Esophagus muscularis mucosa (tissue), 4 donors: ENCODE results near the gene ATP9A. TPM values are rescaled to one million over a fixed set of nuclear protein-coding genes. Genes with fewer than 3 reads are reported as not detected.

Experiments
- DNase-seq: peaks from one replicate; pipeline ENCODE4 v3.0.0-alpha.2; 2017; ENCODE audit errors: extremely low spot score
- H3K27ac ChIP-seq, 4 donors: fragments of 200-600 bp; sonication (generic); replicated peaks in 1 of 4; 1 replicate in 3 of 4; 2 replicates in 1 of 4; pipeline ENCODE4 v1.5.1; 2016 to 2019; ENCODE audit warnings: mild to moderate bottlenecking in 1 of 4
- H3K27me3 ChIP-seq, 4 donors: fragments of 200-600 bp; sonication (generic); one replicate each; pipeline versions ENCODE4 v1.5.1 to v1.6.0; 2016 to 2019
- H3K36me3 ChIP-seq, 4 donors: fragments of 200-600 bp; sonication (generic); one replicate each; pipeline ENCODE4 v1.5.1; 2016 to 2019
- H3K4me1 ChIP-seq, 4 donors: fragments of 200-600 bp; sonication (generic); one replicate each; pipeline ENCODE4 v1.5.1; 2016 to 2019
- H3K4me3 ChIP-seq, 4 donors: fragments of 200-600 bp; sonication (generic); 1 replicate in 2 of 4; 2 replicates in 2 of 4; pipeline ENCODE4 v1.5.1; 2016 to 2019; ENCODE audit warnings: mild to moderate bottlenecking in 4 of 4, moderate library complexity in 1 of 4
- H3K9me3 ChIP-seq, 4 donors: fragments of 200-600 bp; sonication (generic); 1 replicate in 3 of 4; 2 replicates in 1 of 4; pipeline ENCODE4 v1.5.1; 2016 to 2019
- EP300 ChIP-seq: sonication (generic); formaldehyde crosslinking; IDR thresholded peaks from one replicate; pipeline ENCODE4 v1.6.1; 2017; ENCODE audit warnings: antibody characterized with exemption
- POLR2A ChIP-seq: fragments of 450-650 bp; IDR thresholded peaks from one replicate; pipeline ENCODE4 v1.6.1; 2017; ENCODE audit warnings: antibody characterized with exemption, moderate library complexity, mild to moderate bottlenecking, low read depth
- POLR2AphosphoS5 ChIP-seq, 2 donors: sonication (generic); formaldehyde crosslinking; IDR thresholded peaks; one replicate each; pipeline ENCODE4 v1.6.1; 2017; ENCODE audit warnings: antibody characterized with exemption in 2 of 2
- WGBS: methylation state at CpG from one replicate; pipeline ENCODE4 v1.1.5; 2018; 5-methylcytosine and 5-hydroxymethylcytosine counted together
- intact Hi-C: fragments of 100-400 bp; cut with DNase I; formaldehyde crosslinking; loops from one replicate; pipeline ENCODE4 v1.15.1; 2023
- total RNA-seq, 4 donors: library from RNA; depleted of rRNA; stranded (reverse); fragments of >200 nt; gene quantifications; one replicate each; pipeline versions ENCODE4 v1.1.0 to v1.2.1, GENCODE V29; 2016
- TF ChIP-seq, protein P1 (sequence below), 3 experiments: fragments of 200-600 bp in 2 of 3; fragments of 450-650 bp in 1 of 3; sonication (generic) in 2 of 3; IDR thresholded peaks; one replicate each; pipeline ENCODE4 v1.5.1; 2017 to 2019; ENCODE audit warnings: antibody characterized with exemption in 3 of 3, mild to moderate bottlenecking in 2 of 3, moderate library complexity in 1 of 3

The ATP9A gene
- total RNA-seq, 4 donors from 2014 or later, result 44.4 to 70.9 (median 56.0) TPM

DNA sequence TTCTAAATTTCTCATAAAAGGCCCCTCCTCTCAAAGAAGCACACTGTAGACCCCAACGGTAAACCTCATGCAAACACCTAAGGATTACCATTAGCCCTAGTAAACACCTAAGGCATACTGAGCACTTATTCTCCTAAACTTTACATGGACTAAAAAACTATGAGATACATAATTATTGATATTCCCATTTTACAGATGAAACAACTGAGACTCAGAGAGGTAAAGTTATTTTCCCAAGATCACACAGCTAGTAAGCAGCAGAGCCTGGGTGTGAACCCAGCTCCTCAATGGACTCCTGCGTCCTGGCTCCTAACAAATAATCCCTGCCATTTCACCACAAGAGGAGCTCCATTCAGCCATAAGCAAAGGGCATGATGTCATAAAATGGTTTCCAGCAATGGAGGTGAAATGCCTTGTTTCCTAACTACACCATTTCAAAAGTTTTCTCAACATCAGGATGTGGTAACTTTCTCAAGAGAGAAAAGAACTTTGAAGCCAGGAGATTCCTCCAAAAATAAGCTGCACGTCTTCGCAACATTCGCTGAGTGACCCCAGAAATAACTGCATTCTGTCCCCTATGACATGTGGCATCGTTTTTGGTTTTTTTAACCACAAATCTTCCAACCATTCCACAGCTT lies 4.1 kb downstream of the ATP9A start:
- intact Hi-C loops, result no loop called here
- peaks cover 6 to 35% (median 25%) of the 10 kb centered on the region in 4 donors for H3K4me1 ChIP-seq
- no peaks in the 10 kb centered on the region for H3K27me3 ChIP-seq
- no peaks in the 10 kb centered on the region for H3K9me3 ChIP-seq
- DNase-seq, result no peak
- H3K27ac ChIP-seq, result peak overlapping the region in 2 of 4 donors; percentile 77 to 86
- 80% methylated on average over 6 of the region's 6 CpGs for WGBS
- H3K36me3 ChIP-seq, result no peaks in the 10 kb centered on the region
- no peak overlapping the region for H3K4me3 ChIP-seq
- no peak for TF ChIP-seq EP300
- TF ChIP-seq POLR2A, result no peak

DNA sequence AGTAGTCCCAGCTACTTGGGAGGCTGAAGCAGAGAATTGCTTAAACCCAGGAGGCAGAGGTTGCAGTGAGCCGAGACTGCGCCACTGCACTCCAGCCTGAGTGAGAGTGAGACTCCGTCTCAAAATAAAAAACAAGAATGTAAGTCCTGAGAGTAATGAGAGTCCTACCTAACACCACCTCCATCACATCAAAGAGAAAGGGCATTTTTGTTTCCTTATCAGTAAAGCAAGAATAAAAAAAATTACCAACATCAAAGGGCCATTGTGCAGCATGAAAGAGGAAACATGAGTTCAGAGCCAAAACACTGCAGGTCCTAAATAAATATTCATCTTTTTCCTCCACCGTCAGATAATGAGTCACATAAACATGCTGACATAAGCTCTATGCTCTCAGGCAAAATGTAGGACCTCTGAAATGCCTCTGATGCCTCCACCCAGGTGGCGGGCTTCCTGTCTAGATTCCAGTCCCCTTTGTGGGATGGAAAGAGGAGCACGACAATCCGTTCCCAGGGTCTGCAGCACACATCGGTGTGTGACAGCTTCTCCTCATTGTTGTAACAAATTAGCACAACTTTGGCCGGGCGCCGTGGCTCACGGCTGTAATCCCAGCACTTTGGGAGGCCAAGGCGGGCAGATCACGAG lies 7.2 kb downstream of the ATP9A start:
- intact Hi-C loops, result no loop called here
- no peaks in the 10 kb centered on the region for H3K36me3 ChIP-seq
- peaks cover 0 to 42% (median 27%) of the 10 kb centered on the region in 4 donors for H3K4me1 ChIP-seq

DNA sequence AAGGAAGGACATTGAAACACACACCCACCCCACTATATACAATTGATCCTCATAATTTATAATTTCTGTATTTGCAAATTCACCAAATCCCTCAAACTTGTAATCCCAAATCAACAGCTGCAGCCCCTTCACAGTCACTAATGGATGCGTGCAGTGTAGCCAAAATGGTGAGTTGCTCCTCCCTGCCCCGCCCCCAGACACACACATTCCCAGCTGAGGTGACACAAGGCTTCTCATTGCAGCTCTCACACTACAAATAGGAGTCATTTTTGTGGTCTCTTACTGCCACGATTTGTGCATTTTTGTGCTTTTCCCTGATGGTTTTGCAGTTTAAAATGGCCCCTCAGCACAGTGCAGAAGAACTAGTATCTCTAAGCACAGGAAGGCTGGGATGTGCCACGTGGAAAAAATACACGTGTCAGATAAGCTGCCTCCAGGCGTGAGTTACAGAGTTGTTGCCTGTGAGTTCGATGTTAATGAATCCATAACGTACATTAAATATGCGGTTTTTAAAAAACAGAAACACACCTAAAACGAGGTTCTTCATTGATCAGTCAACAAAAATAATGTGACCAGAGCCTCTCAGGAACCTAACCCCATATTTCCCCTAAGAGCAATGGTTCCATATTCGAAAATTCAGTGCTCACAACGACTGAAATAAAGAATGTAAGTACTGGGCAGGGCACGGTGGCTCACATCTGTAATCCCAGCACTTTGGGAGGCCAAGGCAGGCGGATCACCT lies 8.2 kb downstream of the ATP9A start:
- no peaks in the 10 kb centered on the region for H3K36me3 ChIP-seq
- peaks cover 0 to 36% (median 24%) of the 10 kb centered on the region in 4 donors for H3K4me1 ChIP-seq
- DNase-seq, result no peak
- H3K27ac ChIP-seq, result no peak overlapping the region
- no peaks in the 10 kb centered on the region for H3K27me3 ChIP-seq
- TF ChIP-seq, protein P1, sequence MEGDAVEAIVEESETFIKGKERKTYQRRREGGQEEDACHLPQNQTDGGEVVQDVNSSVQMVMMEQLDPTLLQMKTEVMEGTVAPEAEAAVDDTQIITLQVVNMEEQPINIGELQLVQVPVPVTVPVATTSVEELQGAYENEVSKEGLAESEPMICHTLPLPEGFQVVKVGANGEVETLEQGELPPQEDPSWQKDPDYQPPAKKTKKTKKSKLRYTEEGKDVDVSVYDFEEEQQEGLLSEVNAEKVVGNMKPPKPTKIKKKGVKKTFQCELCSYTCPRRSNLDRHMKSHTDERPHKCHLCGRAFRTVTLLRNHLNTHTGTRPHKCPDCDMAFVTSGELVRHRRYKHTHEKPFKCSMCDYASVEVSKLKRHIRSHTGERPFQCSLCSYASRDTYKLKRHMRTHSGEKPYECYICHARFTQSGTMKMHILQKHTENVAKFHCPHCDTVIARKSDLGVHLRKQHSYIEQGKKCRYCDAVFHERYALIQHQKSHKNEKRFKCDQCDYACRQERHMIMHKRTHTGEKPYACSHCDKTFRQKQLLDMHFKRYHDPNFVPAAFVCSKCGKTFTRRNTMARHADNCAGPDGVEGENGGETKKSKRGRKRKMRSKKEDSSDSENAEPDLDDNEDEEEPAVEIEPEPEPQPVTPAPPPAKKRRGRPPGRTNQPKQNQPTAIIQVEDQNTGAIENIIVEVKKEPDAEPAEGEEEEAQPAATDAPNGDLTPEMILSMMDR (IDR thresholded peaks at IDR 0.05), result no peak
- TF ChIP-seq POLR2A, result no peak
- TF ChIP-seq EP300, result no peak
- TF ChIP-seq POLR2AphosphoS5 (IDR thresholded peaks at IDR 0.05), result no peak
- intact Hi-C loops, result no loop called here
- WGBS, result 91% methylated on average over 14 of the region's 14 CpGs
- no peak overlapping the region for H3K4me3 ChIP-seq
- no peaks in the 10 kb centered on the region for H3K9me3 ChIP-seq

More for the DNA sequence above, 7.2 kb downstream of the ATP9A start:
- no peak for DNase-seq
- 63% methylated on average over 13 of the region's 14 CpGs for WGBS
- TF ChIP-seq POLR2AphosphoS5 (IDR thresholded peaks at IDR 0.05) (no peak), POLR2A (no peak), EP300 (no peak)
- Histone ChIP-seq H3K9me3 (no peaks in the 10 kb centered on the region), H3K4me3 (no peak overlapping the region), H3K27ac (peak overlapping the region in 1 of 4 donors; percentile 49), H3K27me3 (no peaks in the 10 kb centered on the region)

DNA sequence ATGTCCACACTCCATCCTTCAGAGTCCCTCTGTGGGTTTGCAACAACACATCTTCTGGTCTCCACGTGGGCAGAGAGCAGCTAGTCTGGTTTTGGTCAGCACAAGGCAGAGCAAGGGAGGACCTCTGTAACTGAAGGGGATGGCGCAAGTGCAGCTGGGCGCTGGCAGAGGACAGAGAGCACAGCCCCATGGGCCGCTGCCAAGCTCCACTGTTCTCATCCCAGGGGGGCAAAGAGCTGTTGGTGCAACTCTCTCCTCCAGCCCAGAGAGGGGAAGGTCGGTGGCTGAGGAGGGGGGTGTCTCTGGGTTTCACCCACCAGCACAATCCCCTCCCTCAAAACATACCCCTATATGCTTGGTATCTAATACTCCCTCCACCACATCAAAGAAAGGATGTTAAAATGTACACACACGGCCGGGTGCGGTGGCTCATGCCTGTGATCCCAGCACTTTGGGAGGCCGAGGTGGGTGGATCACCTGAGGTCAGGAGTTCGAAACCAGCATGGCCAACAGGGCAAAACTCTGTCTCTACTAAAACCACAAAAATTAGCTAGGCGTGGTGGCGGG lies 9.1 kb downstream of the ATP9A start:
- Histone ChIP-seq H3K9me3 (no peaks in the 10 kb centered on the region), H3K4me3 (no peak overlapping the region), H3K27me3 (no peaks in the 10 kb centered on the region), H3K27ac (no peak overlapping the region), H3K4me1 (peaks cover 0 to 36% (median 24%) of the 10 kb centered on the region in 4 donors), H3K36me3 (no peaks in the 10 kb centered on the region)
- DNase-seq, result no peak
- intact Hi-C loops, result no loop called here
- TF ChIP-seq EP300 (no peak), POLR2A (no peak), POLR2AphosphoS5 (IDR thresholded peaks at IDR 0.05) (no peak)
- TF ChIP-seq, protein P1 (IDR thresholded peaks at IDR 0.05), result no peak
- WGBS, result 91% methylated on average over 12 of the region's 12 CpGs

DNA sequence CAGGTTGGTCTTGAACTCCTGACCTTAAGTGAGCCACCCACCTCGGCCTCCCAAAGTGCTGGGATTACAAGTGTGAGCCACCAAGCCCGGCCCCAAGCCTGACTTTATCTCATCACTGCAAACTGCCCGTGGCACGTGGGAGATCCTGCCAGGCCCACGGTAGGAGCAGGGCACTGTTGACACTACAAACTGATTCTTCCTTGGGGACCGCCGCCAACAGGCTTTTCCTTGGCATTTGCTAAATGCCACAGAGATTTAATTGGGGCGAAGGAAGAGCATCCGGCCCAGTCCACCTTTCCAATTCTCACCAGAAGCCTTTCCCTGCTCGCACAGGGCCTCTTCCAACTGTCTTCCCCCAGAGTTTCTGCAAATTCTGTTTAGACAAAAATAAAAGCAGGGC lies 11.0 kb downstream of the ATP9A start:
- WGBS, result 64% methylated on average over 10 of the region's 10 CpGs
- TF ChIP-seq EP300, result no peak
- TF ChIP-seq POLR2A, result no peak
- TF ChIP-seq, protein P1 (IDR thresholded peaks at IDR 0.05), result no peak
- no peak for TF ChIP-seq POLR2AphosphoS5 (IDR thresholded peaks at IDR 0.05)
- intact Hi-C loops, result no loop called here

More for the DNA sequence above, 11.0 kb downstream of the ATP9A start:
- Histone ChIP-seq H3K9me3 (no peaks in the 10 kb centered on the region), H3K27me3 (no peaks in the 10 kb centered on the region), H3K27ac (peak overlapping the region in 2 of 4 donors; percentile 24 to 37), H3K4me3 (no peak overlapping the region), H3K36me3 (no peaks in the 10 kb centered on the region), H3K4me1 (peaks cover 7 to 49% (median 42%) of the 10 kb centered on the region in 4 donors)
- DNase-seq, result no peak
